WTC11 (cell line): ENCODE results near the gene SLC37A1. TPM values are rescaled to one million over a fixed set of nuclear protein-coding genes. Genes with fewer than 3 reads are reported as not detected.

ENCODE experiments used
- ATAC-seq: fragments of 200-7000 bp; cut with Tn5 transposase; 2 replicates; pipeline ENCODE4 v1.10.0; 2021; ENCODE audit warnings: mild to moderate bottlenecking, moderate library complexity
- CTCF ChIA-PET: fragments of 300-600 bp; sonication (Branson Sonifier 250); formaldehyde crosslinking; loops from one replicate; lab custom pipeline; 2021; ENCODE audit warnings: antibody characterized with exemption; lab: Charles Lee
- POLR2A ChIA-PET: fragments of 350-600 bp; sonication (Branson Sonifier 250); formaldehyde crosslinking; loops from one replicate; lab custom pipeline; 2021; ENCODE audit warnings: antibody characterized with exemption; lab: Charles Lee
- DNase-seq: peaks from one replicate; pipeline ENCODE4 v3.0.0; 2021; ENCODE audit warnings: low spot score
- H3K27ac Mint-ChIP-seq: 2 replicates; pipeline ENCODE4 v1.8.0; 2021; ENCODE audit warnings: mixed read lengths
- H3K27me3 Mint-ChIP-seq: 2 replicates; pipeline ENCODE4 v1.8.0; 2021; ENCODE audit warnings: low read depth, mild to moderate bottlenecking, moderate library complexity, mixed read lengths
- H3K36me3 Mint-ChIP-seq: 2 replicates; pipeline ENCODE4 v1.8.0; 2021; ENCODE audit warnings: mixed read lengths
- H3K4me1 Mint-ChIP-seq: 2 replicates; pipeline ENCODE4 v1.8.0; 2022; ENCODE audit warnings: mixed read lengths
- H3K4me3 Mint-ChIP-seq: 2 replicates; pipeline ENCODE4 v1.8.0; 2021; ENCODE audit warnings: mild to moderate bottlenecking, moderate library complexity, mixed read lengths
- H3K9me3 Mint-ChIP-seq: 2 replicates; pipeline ENCODE4 v1.8.0; 2021; ENCODE audit warnings: mixed read lengths
- CREM ChIP-seq: sonication (generic); formaldehyde crosslinking; IDR thresholded peaks from 2 replicates; pipeline ENCODE4 v1.8.1; 2022; ENCODE audit warnings: mild to moderate bottlenecking, missing genetic modification reagents, moderate library complexity
- E2F5 ChIP-seq: sonication (generic); formaldehyde crosslinking; IDR thresholded peaks from 2 replicates; pipeline ENCODE4 v1.8.1; 2022; ENCODE audit warnings: mild to moderate bottlenecking, moderate library complexity, missing genetic modification reagents
- ELF4 ChIP-seq: sonication (generic); formaldehyde crosslinking; IDR thresholded peaks from 2 replicates; pipeline ENCODE4 v1.8.1; 2022; ENCODE audit warnings: low read depth, mild to moderate bottlenecking, moderate library complexity, missing genetic modification reagents
- FOXJ3 ChIP-seq: sonication (generic); formaldehyde crosslinking; IDR thresholded peaks from 2 replicates; pipeline ENCODE4 v1.9.0; 2021; ENCODE audit warnings: missing genetic modification reagents, mild to moderate bottlenecking, borderline replicate concordance
- FOXK1 ChIP-seq: sonication (generic); formaldehyde crosslinking; IDR thresholded peaks from 2 replicates; pipeline ENCODE4 v1.8.0; 2022; ENCODE audit warnings: mild to moderate bottlenecking, moderate library complexity, missing genetic modification reagents
- NFATC4 ChIP-seq: fragments of 250-450 bp; sonication (Bioruptor Pico); IDR thresholded peaks from 2 replicates; pipeline ENCODE4 v1.9.0; 2021; ENCODE audit warnings: mild to moderate bottlenecking
- NR2C2 ChIP-seq: sonication (generic); formaldehyde crosslinking; IDR thresholded peaks from 2 replicates; pipeline ENCODE4 v1.8.0; 2022; ENCODE audit warnings: mild to moderate bottlenecking, missing genetic modification reagents
- NR3C1 ChIP-seq: sonication (generic); formaldehyde crosslinking; conservative IDR thresholded peaks from 2 replicates; pipeline ENCODE4 v1.8.1; 2023; ENCODE audit warnings: low read depth, mild to moderate bottlenecking, missing genetic modification reagents
- RELA ChIP-seq: sonication (generic); formaldehyde crosslinking; IDR thresholded peaks from 2 replicates; pipeline ENCODE4 v1.8.1; 2022; ENCODE audit warnings: missing genetic modification reagents, mild to moderate bottlenecking, borderline replicate concordance
- SMAD3 ChIP-seq: sonication (generic); formaldehyde crosslinking; IDR thresholded peaks from 2 replicates; pipeline ENCODE4 v1.8.0; 2022; ENCODE audit warnings: missing genetic modification reagents, mild to moderate bottlenecking, borderline replicate concordance
- SOX15 ChIP-seq: fragments of 250-450 bp; sonication (Bioruptor Pico); IDR thresholded peaks from 2 replicates; pipeline ENCODE4 v1.9.0; 2021; ENCODE audit warnings: mild to moderate bottlenecking
- TEAD1 ChIP-seq: sonication (generic); formaldehyde crosslinking; IDR thresholded peaks from 2 replicates; pipeline ENCODE4 v1.8.0; 2022; ENCODE audit warnings: mild to moderate bottlenecking, missing genetic modification reagents
- ZBTB21 ChIP-seq: sonication (generic); formaldehyde crosslinking; IDR thresholded peaks from 2 replicates; pipeline ENCODE4 v1.8.1; 2023; ENCODE audit warnings: mild to moderate bottlenecking, missing genetic modification reagents, borderline replicate concordance
- ZNF138 ChIP-seq: sonication (generic); formaldehyde crosslinking; conservative IDR thresholded peaks from 2 replicates; pipeline ENCODE4 v1.8.1; 2022; ENCODE audit warnings: mild to moderate bottlenecking, moderate library complexity, missing genetic modification reagents
- ZNF263 ChIP-seq: sonication (generic); formaldehyde crosslinking; IDR thresholded peaks from 2 replicates; pipeline ENCODE4 v1.8.1; 2022; ENCODE audit warnings: low read depth, mild to moderate bottlenecking, moderate library complexity, missing genetic modification reagents
- ZNF416 ChIP-seq: fragments of 250-450 bp; sonication (Bioruptor Pico); IDR thresholded peaks from 2 replicates; pipeline ENCODE4 v1.9.0; 2021; ENCODE audit warnings: mild to moderate bottlenecking, inconsistent platforms
- ZNF423 ChIP-seq: fragments of 250-450 bp; sonication (Bioruptor Pico); IDR thresholded peaks from 2 replicates; pipeline ENCODE4 v2.1.2; 2022; ENCODE audit warnings: mild to moderate bottlenecking, moderate library complexity
- total RNA-seq: library from RNA; stranded (reverse); gene quantifications from 3 replicates; pipeline ENCODE4 v1.2.3, GENCODE V29; 2021
- TF ChIP-seq, protein P1 (sequence below): sonication (generic); formaldehyde crosslinking; IDR thresholded peaks from 2 replicates; pipeline ENCODE4 v1.8.1; 2023; ENCODE audit warnings: mild to moderate bottlenecking, missing genetic modification reagents, moderate library complexity
- TF ChIP-seq, protein P2 (sequence below): sonication (generic); formaldehyde crosslinking; IDR thresholded peaks from 2 replicates; pipeline ENCODE4 v1.8.1; 2022; ENCODE audit warnings: low read depth, missing genetic modification reagents, borderline replicate concordance

The SLC37A1 gene
- total RNA-seq, 1 experiment from 2014 or later: 22.7 TPM

- H3K27me3 Mint-ChIP-seq: no peaks in the 10 kb centered on the region
- ChIA-PET POLR2A (interaction anchor here (1.0 kb wide), 1 partner anchor 13 kb away, joined by 3 read pairs; no protein-coding TSS in a partner anchor), CTCF (interaction anchor here (0.7 to 2.6 kb wide), 2 partner anchors 13 to 14 kb away, joined by 3 to 12 read pairs; no protein-coding TSS in a partner anchor)
- peaks cover 18% of the 10 kb centered on the region for H3K9me3 Mint-ChIP-seq
- H3K4me3 Mint-ChIP-seq: no peak overlapping the region
- no peak overlapping the region for H3K27ac Mint-ChIP-seq
- DNase-seq: no peak
- H3K4me1 Mint-ChIP-seq: no peaks in the 10 kb centered on the region
- no peak for ATAC-seq
- TF ChIP-seq ELF4: no peak
- no peak for TF ChIP-seq TEAD1 (CRISPR knock-in tag)
- TF ChIP-seq, protein P1, sequence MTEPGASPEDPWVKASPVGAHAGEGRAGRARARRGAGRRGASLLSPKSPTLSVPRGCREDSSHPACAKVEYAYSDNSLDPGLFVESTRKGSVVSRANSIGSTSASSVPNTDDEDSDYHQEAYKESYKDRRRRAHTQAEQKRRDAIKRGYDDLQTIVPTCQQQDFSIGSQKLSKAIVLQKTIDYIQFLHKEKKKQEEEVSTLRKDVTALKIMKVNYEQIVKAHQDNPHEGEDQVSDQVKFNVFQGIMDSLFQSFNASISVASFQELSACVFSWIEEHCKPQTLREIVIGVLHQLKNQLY: no peak
- H3K36me3 Mint-ChIP-seq: peaks cover 30% of the 10 kb centered on the region
Measured at GRCh38 chr21:42578761-42579415, 65.2 kb downstream of the SLC37A1 start.

DNA sequence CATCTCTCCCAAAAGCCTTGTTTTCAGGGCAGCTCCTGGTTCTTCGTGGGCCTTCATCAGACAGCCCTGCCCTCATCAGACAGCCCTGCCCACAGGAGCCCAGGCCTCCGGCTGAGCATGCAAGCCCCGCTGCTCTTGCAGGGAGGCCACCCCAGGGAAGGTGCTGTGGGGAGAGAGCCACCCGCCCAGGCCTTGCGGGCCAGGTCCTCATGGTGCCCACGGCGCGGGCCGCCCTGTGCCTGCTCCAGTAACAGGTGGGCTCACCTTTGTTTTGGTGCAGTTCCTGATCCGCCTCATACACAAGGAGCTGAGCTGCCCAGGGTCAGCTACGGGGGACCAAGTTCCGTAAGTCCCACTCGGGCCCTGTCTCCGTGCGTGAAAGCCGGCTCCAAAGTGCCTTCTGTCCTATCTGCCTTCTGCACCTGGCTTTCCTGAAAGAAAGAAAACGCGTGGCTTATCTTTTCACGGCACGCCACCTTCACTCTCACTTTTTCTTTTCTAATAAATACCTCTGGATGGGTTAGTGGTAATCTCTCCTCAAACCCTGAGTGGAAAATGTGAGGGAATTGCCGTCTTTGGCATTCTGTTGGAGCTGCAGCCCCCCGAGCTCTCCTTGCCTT, 65.9 kb downstream of the SLC37A1 start:
- ATAC-seq: no peak
- no peak for DNase-seq
- ChIA-PET CTCF (interaction anchor here (0.5 to 2.6 kb wide), 4 partner anchors 14 to 144 kb away, joined by 3 to 12 read pairs (median 3); no protein-coding TSS in a partner anchor), POLR2A (interaction anchor here (1.0 kb wide), 1 partner anchor 14 kb away, joined by 3 read pairs; no protein-coding TSS in a partner anchor)
- no peak overlapping the region for H3K4me3 Mint-ChIP-seq
- H3K4me1 Mint-ChIP-seq: no peaks in the 10 kb centered on the region
- no peak overlapping the region for H3K27ac Mint-ChIP-seq
- H3K36me3 Mint-ChIP-seq: peaks cover 28% of the 10 kb centered on the region
- TF ChIP-seq FOXJ3 (CRISPR knock-in tag) (no peak), ZBTB21 (CRISPR knock-in tag) (no peak), FOXK1 (CRISPR knock-in tag) (no peak), NR3C1 (CRISPR knock-in tag) (no peak), CREM (CRISPR knock-in tag) (no peak), NR2C2 (no peak), ZNF138 (CRISPR knock-in tag) (no peak), RELA (CRISPR knock-in tag) (no peak), SOX15 (CRISPR knock-in tag) (no peak)
- TF ChIP-seq, protein P2, sequence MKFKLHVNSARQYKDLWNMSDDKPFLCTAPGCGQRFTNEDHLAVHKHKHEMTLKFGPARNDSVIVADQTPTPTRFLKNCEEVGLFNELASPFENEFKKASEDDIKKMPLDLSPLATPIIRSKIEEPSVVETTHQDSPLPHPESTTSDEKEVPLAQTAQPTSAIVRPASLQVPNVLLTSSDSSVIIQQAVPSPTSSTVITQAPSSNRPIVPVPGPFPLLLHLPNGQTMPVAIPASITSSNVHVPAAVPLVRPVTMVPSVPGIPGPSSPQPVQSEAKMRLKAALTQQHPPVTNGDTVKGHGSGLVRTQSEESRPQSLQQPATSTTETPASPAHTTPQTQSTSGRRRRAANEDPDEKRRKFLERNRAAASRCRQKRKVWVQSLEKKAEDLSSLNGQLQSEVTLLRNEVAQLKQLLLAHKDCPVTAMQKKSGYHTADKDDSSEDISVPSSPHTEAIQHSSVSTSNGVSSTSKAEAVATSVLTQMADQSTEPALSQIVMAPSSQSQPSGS: no peak
- H3K27me3 Mint-ChIP-seq: no peaks in the 10 kb centered on the region
- peaks cover 18% of the 10 kb centered on the region for H3K9me3 Mint-ChIP-seq

GRCh38 chr21:42580076-42580792, 66.6 kb downstream of the SLC37A1 start:
- POLR2A ChIA-PET: interaction anchor here (1.0 kb wide), 1 partner anchor 14 kb away, joined by 3 read pairs; no protein-coding TSS in a partner anchor
- CTCF ChIA-PET: interaction anchor here (0.5 to 2.6 kb wide), 3 partner anchors 13 to 143 kb away, joined by 3 to 12 read pairs (median 3); no protein-coding TSS in a partner anchor
- no peak for TF ChIP-seq ZNF263
- TF ChIP-seq SMAD3 (CRISPR knock-in tag): no peak
- no peak for TF ChIP-seq E2F5 (CRISPR knock-in tag)
- no peak for TF ChIP-seq NFATC4 (CRISPR knock-in tag)
- TF ChIP-seq ZNF416 (CRISPR knock-in tag): no peak
- no peak for TF ChIP-seq ELF4
- TF ChIP-seq ZNF423 (CRISPR knock-in tag): 0 out of 2 replicates have a peak, but pooled peaks have one; percentile 53
- DNase-seq (peak; percentile 1), ATAC-seq (no peak)
- no peaks in the 10 kb centered on the region for H3K27me3 Mint-ChIP-seq
- H3K36me3 Mint-ChIP-seq: peaks cover 28% of the 10 kb centered on the region
- H3K4me3 Mint-ChIP-seq: no peak overlapping the region
- H3K4me1 Mint-ChIP-seq: no peaks in the 10 kb centered on the region
- peak overlapping the region; percentile 8; the same call in 1 of the 2 replicates for H3K27ac Mint-ChIP-seq
- H3K9me3 Mint-ChIP-seq: peaks cover 18% of the 10 kb centered on the region
